Kidney (tissue), 14 donors: Measurements from ENCODE around the gene SEC22A. TPM values are rescaled to one million over a fixed set of nuclear protein-coding genes. Genes with fewer than 3 reads are reported as not detected.

Experiments used
- DNase-seq, 5 donors: peaks; one replicate each; pipeline ENCODE4 v3.0.0-alpha.2; 2013 to 2020
- FAIRE-seq: peaks from 2 replicates; lab custom pipeline; 2012; peaks lifted over from hg19 to GRCh38; lab: Jason Lieb, UNC
- H3K27ac ChIP-seq, 2 donors: one replicate each; pipeline ENCODE4 v1.7.0; 2013; ENCODE audit warnings: low read depth in 2 of 2, low read length in 2 of 2, inconsistent platforms in 1 of 2
- H3K27me3 ChIP-seq: one replicate; pipeline ENCODE4 v1.7.1; 2013; ENCODE audit warnings: low read length, inconsistent platforms; ENCODE audit not compliant: control insufficient read depth, insufficient read depth
- H3K36me3 ChIP-seq, 3 donors: one replicate each; pipeline versions ENCODE4 v1.7.0 to v1.7.1; 2013; ENCODE audit warnings: low read length in 3 of 3, control low read depth in 1 of 3, inconsistent platforms in 1 of 3; ENCODE audit not compliant: insufficient read depth in 3 of 3, control insufficient read depth in 2 of 3
- H3K4me1 ChIP-seq, 3 donors: one replicate each; pipeline versions ENCODE4 v1.7.0 to v1.7.1; 2013; ENCODE audit warnings: low read length in 3 of 3, inconsistent platforms in 1 of 3, low read depth in 1 of 3; ENCODE audit not compliant: control insufficient read depth in 2 of 3, insufficient read depth in 2 of 3
- H3K4me3 ChIP-seq, 3 donors: one replicate each; pipeline versions ENCODE4 v1.7.0 to v1.8.1; 2013; ENCODE audit warnings: low read length in 3 of 3, control low read depth in 1 of 3, inconsistent platforms in 1 of 3
- H3K9ac ChIP-seq, 3 donors: one replicate each; pipeline versions ENCODE4 v1.7.0 to v1.7.1; 2013; ENCODE audit warnings: low read length in 3 of 3, control low read depth in 1 of 3, inconsistent platforms in 1 of 3
- H3K9me3 ChIP-seq, 3 donors: one replicate each; pipeline versions ENCODE4 v1.7.0 to v1.7.1; 2013; ENCODE audit warnings: low read length in 3 of 3, control low read depth in 1 of 3, inconsistent platforms in 1 of 3; ENCODE audit not compliant: control insufficient read depth in 2 of 3, insufficient read depth in 1 of 3
- intact Hi-C: fragments of 100-400 bp; cut with DNase I; formaldehyde crosslinking; loops from one replicate; pipeline ENCODE4 v1.11.1; 2022
- polyA plus RNA-seq: library from polyadenylated mRNA; stranded (reverse); fragments of 350-450 nt; fragmentation: Illumina TruSeq; extraction: RNeasy Lipid Tissue Mini Kit (QIAGEN cat#74804); gene quantifications from one replicate; pipeline ENCODE4 v1.2.3, GENCODE V29; 2014; ENCODE audit warnings: low read depth, low replicate concordance; ENCODE audit not compliant: insufficient read depth
- total RNA-seq: library from RNA; stranded (reverse); fragmentation: NEBNext Ultra II Directional; extraction: Animal tissue kit (Norgen Biotek cat#: 25700); gene quantifications from one replicate; pipeline ENCODE4 v1.2.1, GENCODE V29; 2021
- TF ChIP-seq, protein P1 (sequence below): IDR thresholded peaks from 3 replicates; pipeline ENCODE4 v1.5.1; 2012; ENCODE audit warnings: mild to moderate bottlenecking, moderate library complexity, borderline replicate concordance; ENCODE audit not compliant: insufficient read depth; ENCODE audit errors: extremely low read depth
- donor health status: control.
- donor health status: control.
- donor health status: control.
- donor health status: control.
- donor health status: control.
- donor health status: DM: yes; HTN: yes; CAD: no.
- donor health status: Normal renal cell carcinoma (clear cell type).

The SEC22A gene
- total and polyA plus RNA-seq, 2 donors from 2014 or later = 14.8 to 18.6 TPM

- H3K27me3 ChIP-seq = no peaks in the 10 kb centered on the region
- no peaks in the 10 kb centered on the region for H3K4me1 ChIP-seq
- H3K36me3 ChIP-seq = no peaks in the 10 kb centered on the region
- intact Hi-C loops = no loop called here
- H3K9ac ChIP-seq = no peak overlapping the region
- no peak overlapping the region for H3K4me3 ChIP-seq
- FAIRE-seq (no peak), DNase-seq (peak in 4 of 5 donors; percentile 21 to 51 (median 37))
- H3K9me3 ChIP-seq = no peaks in the 10 kb centered on the region
- TF ChIP-seq, protein P1, sequence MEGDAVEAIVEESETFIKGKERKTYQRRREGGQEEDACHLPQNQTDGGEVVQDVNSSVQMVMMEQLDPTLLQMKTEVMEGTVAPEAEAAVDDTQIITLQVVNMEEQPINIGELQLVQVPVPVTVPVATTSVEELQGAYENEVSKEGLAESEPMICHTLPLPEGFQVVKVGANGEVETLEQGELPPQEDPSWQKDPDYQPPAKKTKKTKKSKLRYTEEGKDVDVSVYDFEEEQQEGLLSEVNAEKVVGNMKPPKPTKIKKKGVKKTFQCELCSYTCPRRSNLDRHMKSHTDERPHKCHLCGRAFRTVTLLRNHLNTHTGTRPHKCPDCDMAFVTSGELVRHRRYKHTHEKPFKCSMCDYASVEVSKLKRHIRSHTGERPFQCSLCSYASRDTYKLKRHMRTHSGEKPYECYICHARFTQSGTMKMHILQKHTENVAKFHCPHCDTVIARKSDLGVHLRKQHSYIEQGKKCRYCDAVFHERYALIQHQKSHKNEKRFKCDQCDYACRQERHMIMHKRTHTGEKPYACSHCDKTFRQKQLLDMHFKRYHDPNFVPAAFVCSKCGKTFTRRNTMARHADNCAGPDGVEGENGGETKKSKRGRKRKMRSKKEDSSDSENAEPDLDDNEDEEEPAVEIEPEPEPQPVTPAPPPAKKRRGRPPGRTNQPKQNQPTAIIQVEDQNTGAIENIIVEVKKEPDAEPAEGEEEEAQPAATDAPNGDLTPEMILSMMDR = peak; percentile 37
- no peak overlapping the region for H3K27ac ChIP-seq
Observed at GRCh38 chr3:123194552-123194951, 7.2 kb upstream of the SEC22A start.

DNA sequence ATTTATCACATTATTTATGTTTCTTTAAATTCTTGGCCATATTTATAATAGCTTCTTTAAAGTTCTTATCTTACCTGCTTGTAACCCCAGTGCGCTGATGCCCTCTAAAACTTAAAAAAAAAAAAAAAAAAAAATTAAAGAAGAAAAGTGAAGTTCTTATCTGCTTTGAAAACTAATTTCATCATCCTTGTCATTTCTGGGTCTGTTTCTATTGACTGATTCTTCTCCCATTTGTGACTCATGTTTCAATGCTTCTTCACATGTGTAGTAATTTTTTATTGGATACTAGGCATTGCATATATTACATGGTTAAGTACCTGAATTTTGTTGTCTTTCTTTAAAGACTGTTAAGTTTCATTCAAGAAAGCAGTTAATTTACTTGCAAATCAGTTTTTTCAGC lies 3.4 kb upstream of the SEC22A start:
- no peaks in the 10 kb centered on the region for H3K36me3 ChIP-seq
- no peaks in the 10 kb centered on the region for H3K27me3 ChIP-seq
- no peaks in the 10 kb centered on the region for H3K9me3 ChIP-seq
- DNase-seq (no peak), FAIRE-seq (no peak)
- peaks cover 0 to 11% (median 3%) of the 10 kb centered on the region in 3 donors for H3K4me1 ChIP-seq
- no peak overlapping the region for H3K4me3 ChIP-seq
- TF ChIP-seq, protein P1 = no peak
- H3K27ac ChIP-seq = no peak overlapping the region
- intact Hi-C loops = no loop called here
- no peak overlapping the region for H3K9ac ChIP-seq

DNA sequence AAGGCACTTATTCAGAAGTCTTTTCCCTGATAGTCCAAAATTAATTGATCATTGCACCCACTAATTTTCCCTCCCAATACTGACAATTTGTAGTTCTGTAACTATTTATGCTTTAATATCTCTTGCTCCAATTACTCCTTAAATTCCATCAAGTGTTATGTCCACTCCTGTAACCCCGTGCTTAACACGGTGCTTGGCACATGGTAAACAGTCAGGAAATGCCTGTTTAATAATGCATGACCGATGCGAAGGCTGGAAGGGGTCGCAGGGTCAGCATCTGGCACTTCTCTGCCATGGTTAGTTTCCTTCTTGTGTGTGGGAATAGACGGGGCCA lies 553 bp upstream of the SEC22A start:
- H3K9ac ChIP-seq = peak overlapping the region; percentile 39 to 97 (median 86)

More for the DNA sequence above, 553 bp upstream of the SEC22A start:
- Histone ChIP-seq H3K4me3 (peak overlapping the region; percentile 68 to 95 (median 95)), H3K9me3 (no peaks in the 10 kb centered on the region), H3K36me3 (no peaks in the 10 kb centered on the region), H3K27ac (no peak overlapping the region), H3K27me3 (no peaks in the 10 kb centered on the region), H3K4me1 (peaks cover 0 to 11% (median 3%) of the 10 kb centered on the region in 3 donors)
- DNase-seq (no peak), FAIRE-seq (no peak)
- TF ChIP-seq, protein P1 = no peak
- intact Hi-C loops = no loop called here
